ENCODE data around the gene LGALSL.

LGALSL gene

DNA sequence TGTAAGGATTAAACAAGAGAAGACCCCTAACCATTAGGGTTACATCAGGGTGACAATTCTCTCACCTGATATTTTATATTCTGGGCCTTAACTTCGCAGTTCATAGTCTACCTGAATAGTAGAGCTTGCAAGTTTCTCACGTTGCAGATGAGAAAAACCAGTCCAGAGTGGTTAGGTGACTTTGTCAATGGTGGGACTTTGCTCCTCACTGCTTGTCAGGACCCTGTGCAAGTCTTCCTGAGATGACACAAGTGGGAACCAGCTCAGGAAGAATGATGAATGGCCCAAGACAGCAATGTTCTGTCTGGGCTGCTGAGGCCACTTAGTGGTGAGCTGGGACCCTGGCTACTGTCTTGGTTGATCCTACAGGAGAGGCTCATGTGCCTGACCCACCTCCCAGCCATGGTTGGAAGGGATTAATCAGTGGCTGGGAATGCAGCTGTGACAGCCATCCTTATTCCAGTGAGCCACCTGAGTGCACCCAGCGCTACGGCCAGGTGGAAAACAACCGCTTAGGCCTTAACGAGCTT, 16.9 kb downstream of the LGALSL start:
- DNase-seq, result no peak

DNA sequence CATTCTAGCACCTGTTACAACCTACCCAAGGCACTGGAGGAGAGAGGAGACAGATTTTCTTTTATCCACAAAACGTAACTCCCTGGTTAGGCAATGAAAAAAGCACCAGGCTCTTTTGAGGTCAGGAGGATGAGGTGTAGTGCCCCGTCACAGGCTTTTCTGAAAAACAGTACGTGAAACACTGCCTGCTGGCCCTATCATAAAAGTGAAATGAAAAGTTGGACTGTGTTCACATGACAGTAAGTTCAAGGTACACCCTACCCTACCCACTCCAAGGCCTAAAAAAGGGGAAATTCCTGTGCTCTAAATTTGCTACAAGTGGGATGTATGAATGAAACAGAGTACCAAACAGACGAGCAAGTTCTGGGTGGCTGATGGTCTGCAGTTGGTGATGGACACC, 17.6 kb downstream of the LGALSL start:
- DNase-seq, result no peak

DNA sequence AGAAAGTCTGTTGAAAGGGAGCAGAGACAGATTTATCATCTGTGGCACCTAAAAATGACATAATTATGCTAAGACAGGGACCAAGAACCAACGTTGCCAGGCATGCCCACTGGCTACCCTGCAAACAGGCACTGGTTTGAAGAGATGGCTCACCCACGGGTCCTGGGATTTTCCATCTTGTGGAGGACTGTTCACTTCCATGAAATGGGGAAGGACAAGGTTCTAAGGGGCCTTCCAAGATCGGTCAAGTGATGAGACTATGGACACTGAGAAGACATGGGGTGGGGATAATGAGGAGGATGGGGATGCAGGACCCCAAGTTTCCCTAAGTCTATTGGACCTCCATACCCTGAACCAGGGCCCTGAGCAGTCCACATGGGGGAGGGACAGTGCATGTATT, 18.9 kb downstream of the LGALSL start:
- DNase-seq, result no peak

DNA sequence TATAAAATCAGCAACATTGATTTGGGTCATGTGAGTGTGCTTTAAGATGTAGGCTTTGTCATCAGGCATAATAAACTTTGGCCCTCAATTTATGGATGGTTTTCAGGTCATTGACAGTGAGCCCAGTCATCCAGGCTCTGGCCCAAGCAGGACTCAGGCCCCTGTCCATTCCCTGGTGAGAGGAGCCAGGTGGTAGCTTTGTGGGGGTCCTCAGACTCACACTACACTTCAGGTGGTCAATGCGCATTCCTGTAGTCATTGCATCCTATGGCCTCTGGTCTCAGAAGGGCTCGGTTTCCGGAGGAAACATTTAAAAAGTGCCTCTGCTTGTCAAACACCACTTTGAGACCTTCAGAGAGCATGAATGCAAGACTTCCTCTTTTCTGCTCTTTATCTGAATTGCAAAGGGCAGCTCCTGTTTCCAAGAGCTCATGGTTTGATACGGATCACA, 20.2 kb downstream of the LGALSL start:
- no peak for DNase-seq

DNA sequence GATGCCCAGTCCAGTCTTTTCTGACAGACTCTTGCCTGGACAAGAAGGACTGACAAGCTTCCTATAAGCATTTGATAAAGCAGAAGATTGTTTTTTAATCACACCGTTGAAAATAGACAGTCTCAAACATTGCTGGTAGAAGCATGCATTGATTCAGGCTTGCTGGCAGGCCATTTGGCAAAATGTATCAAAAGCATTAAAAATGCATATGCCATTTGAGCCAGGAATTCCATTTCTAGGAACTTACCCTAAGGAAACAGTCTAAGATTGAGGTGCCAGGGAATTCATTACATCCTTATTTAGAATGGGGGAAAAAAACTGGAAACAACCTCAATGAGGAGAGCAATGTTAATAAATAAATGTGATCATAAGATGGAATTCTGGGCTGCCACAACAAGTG, 20.7 kb downstream of the LGALSL start:
- no peak for DNase-seq

DNA sequence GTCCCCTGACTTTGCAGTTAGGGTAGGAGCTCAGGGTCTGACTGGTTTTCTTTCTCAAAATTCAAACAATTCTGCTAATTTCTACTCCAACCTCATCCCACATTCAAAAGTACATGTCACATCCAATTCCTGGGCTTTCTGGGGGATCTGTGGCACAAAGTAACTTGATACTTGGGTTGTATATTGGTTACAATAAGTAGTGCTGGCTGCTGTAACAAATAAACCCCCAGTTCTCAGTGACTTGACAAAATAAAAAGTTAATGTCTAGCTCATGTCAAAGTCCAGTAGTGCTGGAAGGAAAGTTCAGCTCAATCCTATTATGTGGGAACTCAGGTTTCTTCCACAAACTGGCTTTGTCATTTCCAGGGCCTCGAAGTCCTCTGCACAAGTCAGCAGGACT, 23.1 kb downstream of the LGALSL start:
- no peak for DNase-seq

DNA sequence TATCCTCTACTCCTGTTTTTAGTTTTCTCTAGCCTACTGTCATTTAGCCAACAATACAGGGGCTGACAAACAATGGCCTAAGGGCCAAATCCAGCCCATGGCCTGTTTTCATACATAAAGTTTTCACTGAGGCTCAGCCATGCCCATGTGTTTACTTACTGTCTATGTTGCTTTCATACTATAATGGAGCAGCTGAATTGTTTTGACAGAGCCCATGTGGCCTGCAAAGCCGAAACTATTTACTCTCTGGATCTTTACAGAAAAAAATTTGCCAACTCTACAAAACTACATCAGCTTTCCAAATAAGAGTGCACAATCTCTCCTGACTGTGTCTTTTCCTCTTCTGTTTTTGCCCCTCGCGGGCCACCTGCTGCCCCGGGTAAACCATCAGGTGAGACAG, 24.0 kb downstream of the LGALSL start:
- DNase-seq, result no peak

DNA sequence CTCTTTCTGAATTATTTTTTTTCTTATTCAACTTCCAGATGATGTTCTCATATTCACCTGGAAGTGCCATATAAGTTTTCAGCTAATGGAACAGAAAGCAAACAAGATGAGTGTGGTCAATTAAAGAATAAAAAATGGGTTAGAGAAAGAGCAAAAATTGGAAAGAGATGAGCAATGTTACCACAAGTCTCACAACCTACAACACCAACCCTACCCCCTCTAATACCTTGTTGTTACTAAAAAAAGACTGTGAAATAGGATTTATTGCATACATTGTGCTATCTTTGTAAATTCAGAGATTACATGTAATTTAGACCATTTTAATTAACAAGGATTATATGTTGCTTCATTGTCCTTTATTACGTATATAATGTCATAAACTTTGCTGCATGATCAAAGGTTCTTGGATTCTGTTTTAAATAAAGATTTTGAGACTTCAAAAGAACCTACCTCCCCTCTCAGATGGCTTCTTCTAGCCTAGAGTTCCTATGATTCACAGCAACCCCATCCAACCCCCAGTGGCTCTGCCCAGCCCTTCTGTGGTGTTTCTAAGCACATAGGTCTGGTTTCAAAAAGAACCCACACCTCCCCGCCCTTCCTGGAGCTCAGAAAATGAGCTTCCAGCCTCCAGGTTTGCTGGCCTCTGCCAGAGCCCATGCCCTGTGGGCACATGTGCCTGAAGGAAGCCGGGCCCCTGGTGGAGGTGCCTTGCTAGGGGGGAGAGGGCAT, 24.7 kb downstream of the LGALSL start:
- DNase-seq, result no peak

DNA sequence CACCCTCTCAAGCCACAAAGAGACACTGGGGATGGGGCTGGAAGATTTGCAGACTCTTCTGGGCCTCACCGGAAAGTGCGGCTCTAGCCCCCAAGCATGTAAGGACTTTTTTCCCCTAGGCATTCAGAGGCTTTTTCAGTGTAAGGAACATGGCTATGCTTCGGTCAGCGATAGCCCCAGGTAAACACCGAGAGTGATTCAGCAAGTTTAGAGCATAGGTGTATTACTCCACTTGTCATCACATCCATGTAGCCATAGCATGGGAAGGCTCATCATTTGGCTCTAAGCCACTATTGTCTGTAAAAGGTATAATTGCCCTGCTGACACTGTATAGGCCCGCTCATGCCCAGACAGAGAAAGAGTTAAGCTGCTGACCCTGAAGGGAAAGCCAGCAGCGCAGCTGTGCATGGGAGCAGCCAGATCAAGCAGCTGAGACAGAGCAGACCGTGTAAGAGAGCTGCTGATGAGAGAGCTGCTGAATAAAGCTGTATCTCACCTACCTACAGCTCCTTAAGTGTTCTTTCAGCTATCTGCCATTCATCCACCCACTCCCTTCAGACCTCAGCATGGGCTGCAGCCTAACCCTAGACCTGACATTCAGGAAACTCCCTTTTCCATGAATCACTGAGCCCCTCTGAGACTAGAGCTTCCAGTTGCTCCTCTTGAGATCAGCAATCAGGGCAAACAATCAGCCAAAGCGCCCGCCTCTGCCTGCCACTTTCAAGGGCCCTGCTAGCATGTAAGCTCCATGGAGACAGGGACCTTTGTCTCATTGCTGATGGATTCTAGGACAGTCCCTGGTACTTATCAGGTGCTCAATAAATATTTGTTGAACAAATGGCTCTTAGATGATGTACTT, 25.5 kb downstream of the LGALSL start:
- no peak for DNase-seq

DNA sequence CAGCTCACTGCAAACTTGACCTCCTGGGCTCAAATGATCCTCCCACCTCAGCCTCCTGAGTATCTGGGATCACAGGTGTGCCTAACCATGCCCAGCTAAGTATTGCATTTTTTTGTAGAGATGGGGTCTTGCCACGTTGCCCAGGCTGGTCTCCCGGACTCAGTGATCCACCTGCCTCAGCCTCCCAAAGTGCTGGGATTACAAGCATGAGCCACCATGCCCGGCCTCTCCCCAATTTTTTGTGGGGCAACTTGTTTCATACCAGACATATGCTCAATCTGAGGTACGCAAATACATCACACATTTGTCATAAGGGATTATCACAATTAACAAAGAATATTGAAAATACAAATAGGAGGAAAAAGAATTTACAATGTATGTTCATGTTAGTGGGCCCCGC, 27.7 kb downstream of the LGALSL start:
- no peak for DNase-seq

DNA sequence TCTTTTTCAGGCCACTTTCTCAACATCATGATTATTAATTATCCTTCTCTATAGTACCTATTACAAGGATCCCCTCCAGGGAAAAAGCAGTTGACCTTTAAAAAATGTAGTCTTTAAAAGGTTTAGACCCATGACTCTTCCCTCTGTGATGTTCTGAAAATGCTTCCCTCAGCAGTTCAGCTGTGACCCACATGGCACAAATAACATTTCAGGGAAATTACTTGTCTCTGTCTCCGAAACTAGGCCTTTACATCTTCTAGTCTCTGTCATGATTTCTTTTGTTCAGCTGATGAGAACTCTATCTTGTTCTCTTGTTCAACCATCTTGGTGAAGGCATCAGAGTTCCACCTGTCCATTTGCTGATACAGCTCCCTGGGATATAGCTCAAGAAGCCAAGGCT, 28.3 kb downstream of the LGALSL start:
- DNase-seq, result no peak

DNA sequence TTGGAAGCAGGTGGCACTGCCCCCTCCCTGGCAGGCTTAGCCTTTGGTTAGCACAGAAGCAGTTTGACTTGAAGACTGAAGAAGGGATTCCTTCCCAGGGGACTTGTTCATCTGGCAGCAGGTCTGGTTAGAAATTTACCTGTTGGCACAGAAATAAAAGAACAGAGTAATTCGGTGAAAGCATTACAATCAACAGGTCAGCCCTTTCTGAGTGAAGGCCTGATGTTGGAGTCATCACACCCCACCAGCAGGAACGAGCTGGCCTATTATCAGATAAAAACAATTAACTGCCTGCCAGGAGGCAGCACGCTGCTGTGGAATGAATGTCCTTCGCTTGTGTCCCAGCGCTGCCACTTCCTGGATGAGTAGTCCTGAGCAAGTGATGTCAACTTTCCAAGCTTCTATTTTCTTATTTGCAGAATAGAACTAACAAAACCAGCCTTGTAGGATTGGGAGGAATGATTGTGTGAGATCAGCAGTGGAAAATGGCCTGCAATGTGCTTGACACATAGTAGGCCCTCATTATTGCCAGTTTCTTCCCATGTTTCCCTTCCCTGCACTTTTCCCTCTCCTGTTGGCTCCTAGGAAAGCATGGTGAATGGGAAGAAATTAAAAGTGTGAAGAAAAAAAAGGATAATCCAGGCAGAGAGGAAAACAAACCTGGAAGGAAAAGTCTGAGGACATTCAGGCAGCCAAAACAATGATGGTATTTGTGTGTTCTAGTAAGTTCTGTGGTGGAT, 29.0 kb downstream of the LGALSL start:
- no peak for DNase-seq

DNA sequence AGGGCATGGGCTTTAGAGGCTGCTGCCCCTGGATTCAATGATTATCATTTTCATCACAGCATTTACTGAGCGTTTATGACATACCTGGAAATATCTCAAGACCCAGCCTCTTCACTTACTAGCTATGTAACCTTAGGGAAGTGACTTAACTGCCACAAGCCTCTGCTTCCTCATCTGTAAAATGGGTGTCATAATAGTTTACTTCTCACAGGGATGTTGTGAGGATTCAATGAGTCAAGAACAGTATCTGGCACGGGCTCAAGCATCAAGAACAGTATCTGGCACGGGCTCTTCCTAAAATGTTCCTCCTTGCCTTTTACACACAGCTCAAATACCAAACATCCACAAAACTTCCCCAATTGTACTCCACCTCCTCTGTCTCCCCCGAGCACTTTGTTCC, 31.4 kb downstream of the LGALSL start:
- DNase-seq, result no peak

DNA sequence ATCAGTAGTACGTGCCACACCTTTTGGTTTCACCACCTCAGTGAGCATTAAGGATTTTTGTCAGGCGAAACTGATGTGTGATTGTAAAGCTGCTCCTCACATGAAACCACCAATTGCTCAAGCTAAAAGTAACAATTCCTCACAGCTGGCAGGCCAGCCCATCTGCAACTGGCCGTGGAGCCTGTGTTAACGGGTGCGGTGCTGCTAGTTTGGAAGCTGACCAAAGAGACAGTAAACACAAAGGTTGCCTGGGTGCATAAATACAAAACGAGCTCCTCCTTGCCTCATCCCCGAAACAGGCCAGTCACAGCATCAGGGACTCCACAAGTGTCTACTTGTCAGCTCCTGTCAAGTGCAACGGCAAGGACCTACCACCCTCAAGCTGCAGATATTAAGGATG, 32.0 kb downstream of the LGALSL start:
- no peak for DNase-seq

DNA sequence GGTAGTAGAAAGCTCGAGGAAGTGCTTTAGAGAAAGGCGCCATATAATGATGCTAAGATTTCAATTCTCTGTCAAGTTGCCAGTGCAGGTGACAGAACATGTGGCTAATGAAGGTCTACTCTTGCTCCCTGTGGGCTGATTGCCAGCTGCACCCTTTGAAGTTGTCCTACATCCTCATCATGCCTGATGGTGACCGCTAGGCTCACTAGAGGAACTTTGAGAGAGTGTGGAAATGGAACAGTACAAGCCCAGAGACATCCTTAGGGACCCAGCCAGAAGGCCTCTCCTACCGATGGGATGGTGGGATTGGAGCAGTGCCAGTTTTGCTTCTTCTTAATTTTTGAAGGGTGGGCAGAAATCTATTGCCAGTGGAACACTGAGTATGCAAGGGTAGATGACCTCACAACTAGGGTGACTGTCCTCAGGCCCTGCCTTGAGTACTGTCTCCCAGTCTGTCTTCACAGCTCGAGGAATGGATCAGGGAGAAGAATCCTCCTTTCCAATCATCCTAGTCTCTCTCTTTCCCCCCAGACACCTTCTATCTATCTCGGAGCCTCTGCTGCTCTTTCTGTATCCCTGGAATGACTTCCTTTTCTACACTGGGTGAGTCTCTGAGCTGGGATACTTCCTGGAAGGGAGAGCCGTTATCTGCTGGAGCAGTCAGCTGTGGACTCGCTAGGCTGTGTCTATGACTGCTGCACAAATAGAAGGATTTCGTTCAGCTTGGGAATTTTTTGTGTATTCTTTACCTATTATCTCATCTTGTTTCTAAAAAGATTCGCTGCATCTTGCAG, 33.5 kb downstream of the LGALSL start:
- DNase-seq, result peak in 1 of 56 donors; percentile 4

DNA sequence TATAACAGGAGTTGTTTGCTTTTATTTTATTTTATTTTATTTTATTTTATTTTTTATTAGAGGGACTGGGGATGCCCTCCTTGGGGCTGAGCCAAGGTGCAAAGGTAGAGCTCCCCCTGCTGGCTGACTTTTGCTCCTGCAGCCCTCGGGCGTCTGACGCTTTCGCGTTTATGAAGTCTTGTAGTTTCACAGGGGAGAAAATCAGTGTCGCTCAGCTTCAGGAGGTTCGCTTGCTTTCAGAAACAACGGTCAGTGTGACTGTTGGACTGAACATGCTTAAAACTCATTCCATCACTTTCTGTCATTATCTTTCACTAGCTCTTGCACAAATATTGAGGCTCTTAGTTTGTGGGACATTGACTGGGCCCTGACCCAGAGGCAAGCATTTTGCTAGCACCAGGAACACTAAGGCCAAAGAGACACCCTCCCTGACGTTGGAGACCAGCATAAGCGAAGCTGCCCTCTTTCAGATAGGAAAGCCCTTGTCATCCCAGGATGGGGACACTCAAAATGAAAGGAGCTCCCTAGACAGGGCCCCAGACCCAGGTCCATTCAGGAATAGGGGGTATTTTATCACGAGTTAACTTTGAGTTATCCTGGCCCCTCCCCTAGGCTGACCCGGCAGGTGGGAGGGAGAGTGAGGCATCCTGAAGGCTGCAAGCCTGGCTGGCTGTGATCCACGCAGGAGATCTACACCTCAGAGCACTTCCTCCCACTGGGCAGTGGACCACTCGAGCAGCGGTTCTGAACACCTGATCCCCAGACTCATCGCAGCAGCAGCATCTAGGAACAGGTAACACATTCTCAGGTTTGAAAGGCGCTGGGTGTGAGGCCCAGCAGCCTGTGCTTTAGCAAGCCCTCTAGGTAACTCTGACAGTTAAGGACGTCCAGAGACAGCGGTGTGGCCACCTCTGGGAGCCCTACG, 34.4 kb downstream of the LGALSL start:
- DNase-seq, result peak in 37 of 56 donors; percentile 0 to 63 (median 25)

DNA sequence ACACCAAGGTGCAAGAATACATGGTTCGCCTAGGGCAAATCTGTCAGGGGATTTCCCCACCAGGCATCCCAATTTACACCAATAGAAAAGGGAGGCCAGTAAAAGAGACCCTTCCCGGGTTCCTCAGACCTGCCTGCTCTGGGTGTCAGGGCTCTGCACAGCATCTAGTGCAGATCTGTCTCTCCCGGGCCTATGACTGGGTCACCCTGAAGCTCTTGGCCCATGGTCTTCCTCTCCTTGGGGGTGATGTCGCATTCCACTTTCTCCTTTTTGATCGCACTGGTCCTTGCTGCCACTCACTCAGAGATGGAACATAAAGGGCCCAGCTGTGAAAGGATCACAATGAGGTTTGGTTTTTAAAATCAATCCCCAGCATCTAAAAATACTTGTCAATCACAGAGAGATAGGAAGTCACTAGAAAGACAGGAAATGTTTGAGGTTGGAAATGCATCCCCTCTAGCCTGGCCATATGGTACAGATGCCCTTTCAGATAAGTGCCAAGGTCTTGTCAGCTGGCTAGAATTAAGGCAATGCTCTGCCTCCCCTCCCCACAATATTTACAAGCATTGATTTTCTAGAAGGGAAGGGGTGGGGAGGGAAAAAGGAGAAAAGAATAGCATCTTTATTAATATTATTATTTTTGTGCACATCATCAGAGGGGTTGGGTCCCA, 35.3 kb downstream of the LGALSL start:
- DNase-seq, result no peak

DNA sequence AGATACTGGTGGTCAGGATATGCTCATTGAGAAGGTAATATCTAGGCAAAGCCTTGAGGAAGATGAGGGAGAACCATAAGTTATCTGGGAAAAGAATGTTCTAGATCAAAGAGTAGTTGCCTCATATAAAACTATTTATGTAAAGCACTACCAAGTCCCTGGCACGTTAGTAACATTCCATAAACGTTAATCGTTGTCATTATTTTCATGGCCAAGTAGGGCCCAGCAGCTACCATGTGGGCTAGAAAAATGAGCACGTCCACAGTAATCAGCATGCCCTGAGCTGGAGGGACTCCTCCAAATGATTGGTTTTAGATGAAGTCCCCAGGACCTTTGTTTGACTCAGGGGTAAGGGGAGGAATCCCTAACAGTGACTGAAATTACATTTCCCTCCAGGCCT, 37.5 kb downstream of the LGALSL start:
- no peak for DNase-seq

DNA sequence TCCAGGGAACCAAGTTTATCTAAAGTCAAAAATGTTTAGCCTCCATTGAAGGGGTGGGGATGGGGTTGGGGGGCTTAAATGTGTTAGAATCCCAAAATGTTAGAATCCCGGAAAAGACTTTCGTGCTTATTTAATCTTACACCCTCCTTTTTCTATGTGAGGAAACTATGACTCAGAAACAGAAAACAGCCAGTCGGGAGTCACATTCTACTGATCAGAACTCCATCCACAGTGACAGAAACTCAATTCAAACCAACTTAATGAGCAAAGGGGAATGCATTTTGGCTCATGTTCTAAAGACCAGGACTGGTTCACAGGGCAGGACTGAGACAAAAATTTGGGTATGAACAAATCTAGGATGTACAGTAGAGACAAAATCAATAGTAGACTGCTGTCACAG, 38.3 kb downstream of the LGALSL start:
- DNase-seq, result no peak
